OCI-LY1 (cell line): ENCODE results near the gene BAAT.

Source experiments
- EZH2 ChIP-seq: fragments of 200-600 bp; sonication (generic), shearing (Covaris generic); IDR thresholded peaks from 2 replicates; pipeline ENCODE4 v1.8.0; 2017; ENCODE audit warnings: borderline replicate concordance, mixed run types, mild to moderate bottlenecking, antibody characterized with exemption, low read length, moderate library complexity, mixed read lengths
- TF ChIP-seq, protein P1 (sequence below): fragments of 200-600 bp; sonication (generic), shearing (Covaris generic); IDR thresholded peaks from 2 replicates; pipeline ENCODE4 v1.5.1; 2017; ENCODE audit warnings: mild to moderate bottlenecking, antibody characterized with exemption, low read length, moderate library complexity, mixed read lengths

DNA sequence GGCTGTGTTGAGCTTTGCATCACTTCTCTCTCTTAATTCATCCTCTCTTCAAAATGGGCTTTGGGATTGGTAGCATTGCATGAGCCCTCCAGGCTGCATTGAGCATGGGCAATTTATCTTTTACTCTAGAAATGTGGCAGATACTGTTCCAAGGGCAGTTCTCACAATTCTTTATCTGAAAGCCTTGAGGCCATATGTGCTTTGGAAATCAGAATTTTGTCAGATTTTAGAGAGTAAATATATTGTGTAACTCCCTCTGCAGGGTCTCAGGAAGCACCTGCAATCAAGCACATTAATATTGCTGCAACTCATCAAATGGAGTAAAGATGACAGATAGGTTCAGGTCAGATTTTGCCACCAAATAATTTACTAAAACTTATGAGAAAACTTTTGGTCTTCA lies 33.2 kb upstream of the BAAT start:
- TF ChIP-seq, protein P1, sequence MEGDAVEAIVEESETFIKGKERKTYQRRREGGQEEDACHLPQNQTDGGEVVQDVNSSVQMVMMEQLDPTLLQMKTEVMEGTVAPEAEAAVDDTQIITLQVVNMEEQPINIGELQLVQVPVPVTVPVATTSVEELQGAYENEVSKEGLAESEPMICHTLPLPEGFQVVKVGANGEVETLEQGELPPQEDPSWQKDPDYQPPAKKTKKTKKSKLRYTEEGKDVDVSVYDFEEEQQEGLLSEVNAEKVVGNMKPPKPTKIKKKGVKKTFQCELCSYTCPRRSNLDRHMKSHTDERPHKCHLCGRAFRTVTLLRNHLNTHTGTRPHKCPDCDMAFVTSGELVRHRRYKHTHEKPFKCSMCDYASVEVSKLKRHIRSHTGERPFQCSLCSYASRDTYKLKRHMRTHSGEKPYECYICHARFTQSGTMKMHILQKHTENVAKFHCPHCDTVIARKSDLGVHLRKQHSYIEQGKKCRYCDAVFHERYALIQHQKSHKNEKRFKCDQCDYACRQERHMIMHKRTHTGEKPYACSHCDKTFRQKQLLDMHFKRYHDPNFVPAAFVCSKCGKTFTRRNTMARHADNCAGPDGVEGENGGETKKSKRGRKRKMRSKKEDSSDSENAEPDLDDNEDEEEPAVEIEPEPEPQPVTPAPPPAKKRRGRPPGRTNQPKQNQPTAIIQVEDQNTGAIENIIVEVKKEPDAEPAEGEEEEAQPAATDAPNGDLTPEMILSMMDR: no peak
- no peak for TF ChIP-seq EZH2
